Brain microvascular endothelial cell (primary cell): ENCODE data around the gene IFNLR1.

Experiments used
- DNase-seq: peaks from one replicate; pipeline ENCODE4 v3.0.0-alpha.2; 2020
- H3K27ac ChIP-seq: fragments of 250-450 bp; sonication (Bioruptor Pico); 2 replicates; pipeline ENCODE4 v1.5.1; 2020; ENCODE audit warnings: mild to moderate bottlenecking, moderate library complexity
- H3K27me3 ChIP-seq: fragments of 250-450 bp; sonication (Bioruptor Pico); replicated peaks from 2 replicates; pipeline ENCODE4 v1.5.1; 2020; ENCODE audit warnings: mild to moderate bottlenecking
- H3K36me3 ChIP-seq: fragments of 250-450 bp; sonication (Bioruptor Pico); replicated peaks from 2 replicates; pipeline ENCODE4 v1.5.1; 2020; ENCODE audit warnings: mild to moderate bottlenecking
- H3K4me3 ChIP-seq: 2 replicates; pipeline ENCODE4 v1.5.1; 2011; ENCODE audit warnings: low read depth, mild to moderate bottlenecking, control low read depth, low read length, moderate library complexity
- in situ Hi-C: cut with HindIII; loops from 2 replicates; pipeline ENCODE4 v1.10.0; 2017; ENCODE audit warnings: low sequenced_read_pairs, low pct_ligation_motif_present
- TF ChIP-seq, protein P1 (sequence below): IDR thresholded peaks from 2 replicates; pipeline ENCODE4 v1.5.1; 2011; ENCODE audit warnings: low read depth, mild to moderate bottlenecking, moderate library complexity, low read length, control low read depth, inconsistent platforms; ENCODE audit errors: missing control alignments

IFNLR1 gene

DNA sequence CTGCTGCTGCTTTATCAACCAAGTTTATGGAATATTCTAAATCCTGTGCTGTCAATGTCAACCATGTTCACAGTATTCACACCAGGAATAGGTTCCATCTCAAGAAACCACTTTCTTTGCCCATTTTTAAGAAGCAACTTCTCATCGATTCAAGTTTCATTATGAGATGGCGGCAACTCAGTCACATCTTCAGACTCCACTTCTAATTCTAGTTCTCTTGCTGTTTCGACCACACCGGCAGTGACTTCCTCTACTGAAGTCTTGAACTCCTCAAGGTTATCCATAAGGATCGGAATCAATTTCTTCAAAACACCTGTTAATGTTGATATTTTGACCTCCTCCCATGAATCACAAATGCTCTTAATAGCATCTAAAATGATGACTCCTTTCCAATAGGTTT lies 39.7 kb upstream of the IFNLR1 start:
- Histone ChIP-seq H3K36me3 (no peaks in the 10 kb centered on the region), H3K27ac (no peak overlapping the region), H3K27me3 (peaks cover 3% of the 10 kb centered on the region), H3K4me3 (no peak overlapping the region)
- in situ Hi-C loops, result no loop called here
- no peak for DNase-seq
- TF ChIP-seq, protein P1, sequence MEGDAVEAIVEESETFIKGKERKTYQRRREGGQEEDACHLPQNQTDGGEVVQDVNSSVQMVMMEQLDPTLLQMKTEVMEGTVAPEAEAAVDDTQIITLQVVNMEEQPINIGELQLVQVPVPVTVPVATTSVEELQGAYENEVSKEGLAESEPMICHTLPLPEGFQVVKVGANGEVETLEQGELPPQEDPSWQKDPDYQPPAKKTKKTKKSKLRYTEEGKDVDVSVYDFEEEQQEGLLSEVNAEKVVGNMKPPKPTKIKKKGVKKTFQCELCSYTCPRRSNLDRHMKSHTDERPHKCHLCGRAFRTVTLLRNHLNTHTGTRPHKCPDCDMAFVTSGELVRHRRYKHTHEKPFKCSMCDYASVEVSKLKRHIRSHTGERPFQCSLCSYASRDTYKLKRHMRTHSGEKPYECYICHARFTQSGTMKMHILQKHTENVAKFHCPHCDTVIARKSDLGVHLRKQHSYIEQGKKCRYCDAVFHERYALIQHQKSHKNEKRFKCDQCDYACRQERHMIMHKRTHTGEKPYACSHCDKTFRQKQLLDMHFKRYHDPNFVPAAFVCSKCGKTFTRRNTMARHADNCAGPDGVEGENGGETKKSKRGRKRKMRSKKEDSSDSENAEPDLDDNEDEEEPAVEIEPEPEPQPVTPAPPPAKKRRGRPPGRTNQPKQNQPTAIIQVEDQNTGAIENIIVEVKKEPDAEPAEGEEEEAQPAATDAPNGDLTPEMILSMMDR, result no peak

DNA sequence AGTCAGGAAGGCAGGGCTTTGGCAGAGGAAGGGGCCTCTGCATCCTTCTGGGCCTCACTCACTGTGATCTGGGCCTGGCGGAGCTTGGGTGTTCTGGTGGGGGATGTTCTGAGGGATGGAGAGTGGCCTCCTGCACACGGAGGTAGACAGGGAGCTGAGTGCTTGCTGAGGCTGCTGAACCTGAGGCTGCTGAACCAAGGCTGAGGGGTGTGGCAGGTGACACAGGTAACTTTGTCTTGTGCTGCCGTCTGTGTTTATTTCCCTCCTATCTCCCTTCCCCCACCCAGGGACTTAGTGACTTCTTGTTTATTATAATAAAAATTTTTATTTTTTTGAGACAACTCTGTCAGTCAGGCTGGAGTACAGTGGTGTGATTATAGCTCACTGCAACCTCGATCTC lies 37.7 kb upstream of the IFNLR1 start:
- no peak for DNase-seq
- Histone ChIP-seq H3K4me3 (no peak overlapping the region), H3K36me3 (no peaks in the 10 kb centered on the region), H3K27ac (no peak overlapping the region), H3K27me3 (peaks cover 3% of the 10 kb centered on the region)
- in situ Hi-C loops, result no loop called here
- TF ChIP-seq, protein P1, result no peak

GRCh38 chr1:24224086-24224485 lies 37.0 kb upstream of the IFNLR1 start:
- DNase-seq, result no peak
- in situ Hi-C loops, result no loop called here
- no peaks in the 10 kb centered on the region for H3K36me3 ChIP-seq
- peaks cover 3% of the 10 kb centered on the region for H3K27me3 ChIP-seq
- no peak overlapping the region for H3K4me3 ChIP-seq
- no peak overlapping the region for H3K27ac ChIP-seq
- TF ChIP-seq, protein P1, result no peak

DNA sequence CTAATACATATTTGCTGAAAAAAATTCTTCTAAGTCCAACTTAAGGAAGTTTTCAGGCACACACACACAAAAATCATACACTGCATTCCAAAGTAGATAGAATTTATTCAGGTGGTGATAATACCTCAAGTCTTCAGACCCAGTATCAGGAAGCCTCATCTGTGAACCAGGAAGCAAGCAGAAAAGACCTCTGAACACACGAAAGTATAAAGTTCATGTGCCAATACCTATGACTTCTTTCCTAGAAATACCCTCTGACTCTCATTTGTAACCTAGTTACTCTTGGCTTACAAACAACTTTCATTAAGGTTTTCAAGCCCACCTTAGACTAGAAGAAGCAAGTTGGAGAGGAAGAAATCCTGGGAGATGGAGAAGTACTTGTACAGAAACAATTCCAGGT lies 35.7 kb upstream of the IFNLR1 start:
- Histone ChIP-seq H3K27ac (no peak overlapping the region), H3K36me3 (no peaks in the 10 kb centered on the region), H3K4me3 (no peak overlapping the region), H3K27me3 (peaks cover 3% of the 10 kb centered on the region)
- no peak for DNase-seq
- TF ChIP-seq, protein P1, result no peak
- in situ Hi-C loops, result no loop called here

- Histone ChIP-seq H3K27me3 (peaks cover 8% of the 10 kb centered on the region), H3K4me3 (no peak overlapping the region), H3K36me3 (no peaks in the 10 kb centered on the region), H3K27ac (no peak overlapping the region)
- TF ChIP-seq, protein P1, result no peak
- in situ Hi-C loops, result no loop called here
- no peak for DNase-seq
These were observed 35.0 kb upstream of the IFNLR1 start for GRCh38 chr1:24222008-24222605.

DNA sequence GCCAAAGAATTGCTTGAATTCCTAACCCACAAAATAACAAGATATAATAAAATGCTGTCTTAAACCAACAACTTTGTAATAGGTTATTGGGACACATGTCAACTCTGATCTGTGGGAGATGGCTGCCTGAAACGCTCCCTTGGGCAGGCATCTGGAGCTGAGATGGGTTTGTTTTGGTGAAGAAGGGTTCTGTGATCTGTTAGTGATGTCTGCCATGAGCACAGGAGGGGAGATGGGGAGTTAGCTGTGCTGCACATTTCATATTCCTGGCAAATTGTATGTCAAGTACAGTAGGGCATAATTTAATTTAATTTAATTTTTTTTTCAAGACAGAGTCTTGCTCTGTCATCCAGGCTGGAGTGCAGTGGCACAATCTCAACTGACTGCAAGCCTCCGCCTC lies 34.2 kb upstream of the IFNLR1 start:
- Histone ChIP-seq H3K36me3 (no peaks in the 10 kb centered on the region), H3K4me3 (no peak overlapping the region), H3K27me3 (peaks cover 16% of the 10 kb centered on the region), H3K27ac (no peak overlapping the region)
- in situ Hi-C loops, result no loop called here
- TF ChIP-seq, protein P1, result no peak
- DNase-seq, result no peak
